Peyer's patch (tissue), 4 donors: ENCODE measurements around the gene CLSTN1.

Experiments
- POLR2A ChIP-seq, 2 donors: fragments of 450-650 bp; IDR thresholded peaks; one replicate each; pipeline ENCODE4 v1.5.1; 2017; ENCODE audit warnings: antibody characterized with exemption in 2 of 2, mild to moderate bottlenecking in 2 of 2, moderate library complexity in 2 of 2
- TF ChIP-seq, protein P1 (sequence below), 6 experiments: fragments of 450-650 bp in 4 of 6; fragments of 200-600 bp in 2 of 6; sonication (generic) in 1 of 6; IDR thresholded peaks; one replicate each; pipeline ENCODE4 v1.5.1; 2017 to 2019; ENCODE audit warnings: antibody characterized with exemption in 6 of 6, mild to moderate bottlenecking in 3 of 6, moderate library complexity in 1 of 6

DNA sequence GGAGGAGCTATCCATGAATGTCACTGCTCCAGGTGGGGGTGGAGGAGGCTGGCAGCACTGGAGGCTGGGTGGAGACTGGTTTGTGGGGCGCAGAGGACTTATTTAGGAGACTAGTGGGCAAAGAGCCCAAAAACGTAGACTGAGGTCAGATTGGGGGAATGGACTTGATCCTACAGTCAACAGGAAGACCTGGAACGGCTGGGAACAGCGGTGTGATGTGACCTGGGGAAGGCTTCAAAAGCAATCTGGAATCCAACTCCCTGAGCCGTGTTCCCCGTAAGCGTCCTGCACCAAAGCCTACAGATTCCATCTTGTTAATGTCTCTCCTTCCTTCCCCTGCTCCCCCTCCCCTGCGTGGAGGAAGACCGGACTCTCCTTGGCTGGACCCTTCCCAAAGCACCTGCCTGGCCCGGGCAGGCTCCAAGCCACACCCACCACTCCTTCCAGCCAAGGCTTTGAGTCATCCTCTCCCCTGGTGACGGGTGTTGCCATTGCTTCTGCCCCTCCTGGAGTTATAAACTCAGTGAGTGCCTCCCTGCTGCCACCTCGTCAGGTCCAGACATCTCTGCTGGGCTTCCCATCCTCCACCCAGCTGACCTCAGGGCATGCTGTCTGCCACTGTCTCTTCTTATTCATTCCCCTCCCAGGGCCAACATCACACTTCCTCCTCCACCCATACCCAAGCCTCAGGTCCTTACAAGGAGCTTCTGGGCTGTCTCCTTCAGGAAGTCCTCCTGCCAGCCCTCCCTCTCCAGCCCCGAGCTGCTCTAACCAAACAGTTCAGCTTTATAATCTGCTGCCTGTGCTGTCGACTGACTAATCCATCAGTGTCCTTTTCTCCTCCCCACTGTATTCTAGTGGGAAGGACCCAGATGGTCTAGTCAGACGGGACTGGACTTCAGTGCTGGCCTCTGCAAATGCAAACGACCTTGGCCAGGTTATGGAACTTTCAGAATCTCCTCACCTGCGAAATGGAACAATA lies 1.6 kb upstream of the CLSTN1 start:
- TF ChIP-seq, protein P1, sequence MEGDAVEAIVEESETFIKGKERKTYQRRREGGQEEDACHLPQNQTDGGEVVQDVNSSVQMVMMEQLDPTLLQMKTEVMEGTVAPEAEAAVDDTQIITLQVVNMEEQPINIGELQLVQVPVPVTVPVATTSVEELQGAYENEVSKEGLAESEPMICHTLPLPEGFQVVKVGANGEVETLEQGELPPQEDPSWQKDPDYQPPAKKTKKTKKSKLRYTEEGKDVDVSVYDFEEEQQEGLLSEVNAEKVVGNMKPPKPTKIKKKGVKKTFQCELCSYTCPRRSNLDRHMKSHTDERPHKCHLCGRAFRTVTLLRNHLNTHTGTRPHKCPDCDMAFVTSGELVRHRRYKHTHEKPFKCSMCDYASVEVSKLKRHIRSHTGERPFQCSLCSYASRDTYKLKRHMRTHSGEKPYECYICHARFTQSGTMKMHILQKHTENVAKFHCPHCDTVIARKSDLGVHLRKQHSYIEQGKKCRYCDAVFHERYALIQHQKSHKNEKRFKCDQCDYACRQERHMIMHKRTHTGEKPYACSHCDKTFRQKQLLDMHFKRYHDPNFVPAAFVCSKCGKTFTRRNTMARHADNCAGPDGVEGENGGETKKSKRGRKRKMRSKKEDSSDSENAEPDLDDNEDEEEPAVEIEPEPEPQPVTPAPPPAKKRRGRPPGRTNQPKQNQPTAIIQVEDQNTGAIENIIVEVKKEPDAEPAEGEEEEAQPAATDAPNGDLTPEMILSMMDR (IDR thresholded peaks at IDR 0.05): peak in 2 of 6 experiments; percentile 12 to 18
- peak; percentile 32 to 78 for TF ChIP-seq POLR2A (IDR thresholded peaks at IDR 0.05)
